Mesothelial cell of epicardium (in vitro differentiated cells): ENCODE measurements around the gene RIN3. TPM values are rescaled to one million over a fixed set of nuclear protein-coding genes. Genes with fewer than 3 reads are reported as not detected.

ENCODE experiments used
- DNase-seq, 2 experiments: peaks; one replicate each; pipeline ENCODE4 v3.0.0; 2021; ENCODE audit warnings: low spot score in 2 of 2; ENCODE audit not compliant: unreplicated experiment in 2 of 2
- H3K27ac Mint-ChIP-seq: 2 replicates; pipeline ENCODE4 v1.8.0; 2021; ENCODE audit warnings: mixed read lengths
- H3K27me3 Mint-ChIP-seq: 2 replicates; pipeline ENCODE4 v1.8.0; 2021; ENCODE audit warnings: low read depth, mixed read lengths
- H3K36me3 Mint-ChIP-seq: 2 replicates; pipeline ENCODE4 v1.8.0; 2021; ENCODE audit warnings: mixed read lengths
- H3K4me1 Mint-ChIP-seq: 2 replicates; pipeline ENCODE4 v1.8.0; 2021; ENCODE audit warnings: mixed read lengths
- H3K4me3 Mint-ChIP-seq: 2 replicates; pipeline ENCODE4 v1.8.0; 2021; ENCODE audit warnings: mild to moderate bottlenecking, moderate library complexity, mixed read lengths
- H3K9me3 Mint-ChIP-seq: 2 replicates; pipeline ENCODE4 v1.8.0; 2021; ENCODE audit warnings: mixed read lengths
- total RNA-seq: library from RNA; stranded (reverse); gene quantifications from 3 replicates; pipeline ENCODE4 v1.2.1, GENCODE V29; 2021
- TF ChIP-seq, protein P1 (sequence below): fragments of 200-600 bp; sonication (generic); IDR thresholded peaks from one replicate; pipeline ENCODE4 v1.5.0; 2021; ENCODE audit warnings: antibody characterized with exemption; ENCODE audit not compliant: unreplicated experiment

The RIN3 gene
- total RNA-seq, 1 donor from 2014 or later: 19.9 TPM

DNA sequence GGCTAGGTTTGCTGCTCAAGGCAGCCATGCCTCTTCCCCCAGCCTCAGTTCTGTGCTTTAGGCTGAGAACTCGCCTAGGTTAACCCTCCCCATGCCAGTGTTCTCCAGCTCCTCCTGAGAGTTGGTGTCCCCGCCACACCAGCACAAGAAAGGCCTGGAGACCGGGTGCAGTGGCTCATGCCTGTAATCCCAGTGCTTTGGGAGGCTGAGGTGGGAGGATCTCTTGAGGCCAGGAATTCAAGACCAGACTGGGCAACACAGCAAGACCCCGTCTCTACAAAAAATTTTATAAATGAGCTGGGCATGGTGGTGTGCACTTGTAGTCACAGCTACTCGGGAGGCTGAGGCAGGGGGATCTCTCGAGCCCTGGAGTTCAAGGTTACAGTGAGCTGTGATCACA lies 10.2 kb downstream of the RIN3 start:
- H3K4me1 Mint-ChIP-seq: no peaks in the 10 kb centered on the region
- no peak overlapping the region for H3K4me3 Mint-ChIP-seq
- peaks cover 4% of the 10 kb centered on the region for H3K9me3 Mint-ChIP-seq
- TF ChIP-seq, protein P1, sequence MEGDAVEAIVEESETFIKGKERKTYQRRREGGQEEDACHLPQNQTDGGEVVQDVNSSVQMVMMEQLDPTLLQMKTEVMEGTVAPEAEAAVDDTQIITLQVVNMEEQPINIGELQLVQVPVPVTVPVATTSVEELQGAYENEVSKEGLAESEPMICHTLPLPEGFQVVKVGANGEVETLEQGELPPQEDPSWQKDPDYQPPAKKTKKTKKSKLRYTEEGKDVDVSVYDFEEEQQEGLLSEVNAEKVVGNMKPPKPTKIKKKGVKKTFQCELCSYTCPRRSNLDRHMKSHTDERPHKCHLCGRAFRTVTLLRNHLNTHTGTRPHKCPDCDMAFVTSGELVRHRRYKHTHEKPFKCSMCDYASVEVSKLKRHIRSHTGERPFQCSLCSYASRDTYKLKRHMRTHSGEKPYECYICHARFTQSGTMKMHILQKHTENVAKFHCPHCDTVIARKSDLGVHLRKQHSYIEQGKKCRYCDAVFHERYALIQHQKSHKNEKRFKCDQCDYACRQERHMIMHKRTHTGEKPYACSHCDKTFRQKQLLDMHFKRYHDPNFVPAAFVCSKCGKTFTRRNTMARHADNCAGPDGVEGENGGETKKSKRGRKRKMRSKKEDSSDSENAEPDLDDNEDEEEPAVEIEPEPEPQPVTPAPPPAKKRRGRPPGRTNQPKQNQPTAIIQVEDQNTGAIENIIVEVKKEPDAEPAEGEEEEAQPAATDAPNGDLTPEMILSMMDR: no peak
- H3K27me3 Mint-ChIP-seq: no peaks in the 10 kb centered on the region
- no peaks in the 10 kb centered on the region for H3K36me3 Mint-ChIP-seq
- no peak overlapping the region for H3K27ac Mint-ChIP-seq
- DNase-seq: no peak

DNA sequence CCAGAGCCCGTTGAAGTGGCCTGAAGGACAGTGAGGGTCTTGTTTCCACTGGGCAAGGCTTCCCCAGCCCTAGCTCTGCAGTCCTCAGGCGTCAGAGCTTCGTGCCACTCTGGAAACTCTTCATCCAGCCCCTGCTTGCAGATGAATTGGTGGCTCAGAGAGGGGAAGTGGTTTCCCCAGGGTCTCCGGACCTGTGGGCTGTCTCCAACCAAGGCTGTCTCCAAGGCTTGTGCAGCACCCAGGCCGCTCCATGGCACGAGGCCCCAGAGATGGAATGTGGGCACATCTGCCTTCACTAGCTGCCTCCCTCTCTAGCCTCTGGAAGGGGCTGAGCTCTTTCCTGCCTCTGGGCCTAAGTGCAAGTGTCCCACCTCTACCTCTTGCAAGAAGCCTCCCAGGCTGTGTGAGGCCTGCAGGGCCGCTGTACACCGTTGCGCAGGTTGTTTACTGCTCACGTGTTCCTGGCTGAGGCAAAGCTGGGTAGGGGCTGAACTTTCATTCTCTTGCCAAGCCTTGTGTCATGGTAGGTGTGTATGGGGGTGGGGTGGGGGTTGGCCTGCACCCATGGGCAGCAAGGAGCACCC lies 11.1 kb downstream of the RIN3 start:
- TF ChIP-seq, protein P1: no peak
- H3K4me1 Mint-ChIP-seq: no peaks in the 10 kb centered on the region
- no peaks in the 10 kb centered on the region for H3K36me3 Mint-ChIP-seq
- no peak for DNase-seq
- no peak overlapping the region for H3K4me3 Mint-ChIP-seq
- no peaks in the 10 kb centered on the region for H3K27me3 Mint-ChIP-seq
- H3K9me3 Mint-ChIP-seq: peaks cover 4% of the 10 kb centered on the region
- H3K27ac Mint-ChIP-seq: no peak overlapping the region

DNA sequence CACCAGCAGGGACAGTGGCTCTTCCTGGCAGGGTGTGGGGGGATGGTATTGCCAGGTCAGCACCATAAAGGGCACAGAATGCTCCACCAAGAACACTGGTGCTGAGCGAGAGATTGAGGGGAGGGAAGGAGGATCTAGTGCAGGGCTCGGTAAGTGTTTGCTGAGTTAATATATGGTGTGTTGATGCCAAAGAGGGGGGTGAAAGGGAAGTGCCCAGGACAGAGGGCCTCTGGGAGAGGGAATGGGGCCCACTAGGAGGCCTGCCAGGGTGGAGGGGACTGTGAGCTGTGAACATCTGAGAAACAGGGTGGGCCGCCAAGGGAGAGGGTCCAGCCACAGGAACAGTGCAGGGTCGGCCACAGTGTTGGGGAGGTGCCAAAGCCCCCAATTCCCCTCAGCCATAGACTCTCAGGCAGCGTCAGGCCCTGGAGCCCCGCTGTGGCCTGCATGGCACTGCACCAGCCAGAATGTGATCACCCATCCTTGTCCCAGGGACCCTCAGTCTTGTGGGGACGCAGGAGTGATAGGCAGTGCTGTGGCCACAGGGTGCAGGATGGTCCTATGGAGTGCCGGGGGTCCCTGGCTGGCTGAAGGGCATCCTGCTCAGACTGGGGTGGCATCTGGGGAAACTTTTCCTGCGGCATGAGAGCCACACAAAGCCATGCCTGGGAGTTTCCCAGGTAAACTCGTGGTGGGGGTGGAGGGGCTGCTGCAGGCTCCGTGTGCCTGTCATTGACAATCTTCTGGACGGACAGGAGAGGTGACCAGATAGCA lies 11.9 kb downstream of the RIN3 start:
- no peaks in the 10 kb centered on the region for H3K27me3 Mint-ChIP-seq
- no peaks in the 10 kb centered on the region for H3K36me3 Mint-ChIP-seq
- TF ChIP-seq, protein P1: no peak
- no peak for DNase-seq
- no peaks in the 10 kb centered on the region for H3K4me1 Mint-ChIP-seq
- H3K4me3 Mint-ChIP-seq: no peak overlapping the region
- H3K27ac Mint-ChIP-seq: no peak overlapping the region
- H3K9me3 Mint-ChIP-seq: peaks cover 4% of the 10 kb centered on the region

DNA sequence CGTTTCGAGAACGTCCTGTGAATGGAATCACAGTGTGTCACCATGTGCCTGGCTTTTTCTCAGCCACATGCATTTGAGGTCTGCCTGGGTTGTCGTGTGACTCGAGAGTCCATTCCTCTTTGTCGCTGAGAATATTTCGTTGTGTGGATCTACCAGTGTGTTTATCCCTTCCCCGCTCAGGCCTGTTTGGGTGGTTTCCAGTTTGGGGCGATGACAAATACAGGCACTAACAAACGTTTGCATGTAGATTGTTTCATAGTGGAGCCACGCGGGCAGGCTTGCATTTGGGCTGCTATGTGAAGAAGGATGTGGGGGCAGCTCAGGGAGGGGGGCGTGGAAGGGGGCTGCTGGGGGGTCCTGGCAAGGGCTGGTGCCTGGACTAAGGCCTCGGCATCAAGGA lies 14.1 kb downstream of the RIN3 start:
- H3K27ac Mint-ChIP-seq: no peak overlapping the region
- DNase-seq: no peak
- no peaks in the 10 kb centered on the region for H3K4me1 Mint-ChIP-seq

DNA sequence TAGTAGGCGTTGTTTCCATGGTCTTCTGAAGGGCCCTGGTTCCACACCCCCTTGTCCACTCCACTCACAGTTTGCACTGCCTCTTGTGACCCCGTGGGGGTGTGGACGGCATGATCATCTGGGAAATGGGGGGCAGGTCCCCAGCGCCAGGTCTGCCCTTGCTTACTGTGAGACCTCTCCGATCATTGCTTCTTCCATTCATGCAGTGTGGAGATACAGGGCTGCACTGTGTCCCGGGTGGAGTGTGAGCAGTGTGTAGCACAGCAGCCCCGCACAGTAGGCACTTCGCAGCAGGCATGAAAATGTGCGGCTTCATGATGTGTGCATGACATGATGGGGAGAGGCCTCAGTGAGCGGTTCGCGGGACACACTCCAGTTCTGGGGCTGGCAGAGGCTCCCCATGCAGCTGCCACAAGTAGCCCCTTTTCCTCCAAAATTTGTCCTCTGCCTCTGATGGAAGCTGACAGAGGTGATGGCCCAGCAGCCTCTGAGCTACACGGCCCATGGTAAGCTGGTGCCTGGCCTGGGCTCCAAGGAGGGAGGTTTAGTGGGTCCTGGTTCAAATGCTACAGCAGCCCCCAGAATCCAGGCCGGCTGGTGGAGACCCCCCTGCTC lies 15.0 kb downstream of the RIN3 start:
- TF ChIP-seq, protein P1: no peak
- Mint-ChIP-seq H3K4me3 (no peak overlapping the region), H3K9me3 (no peaks in the 10 kb centered on the region), H3K36me3 (no peaks in the 10 kb centered on the region), H3K27ac (no peak overlapping the region), H3K27me3 (no peaks in the 10 kb centered on the region), H3K4me1 (no peaks in the 10 kb centered on the region)
- DNase-seq: no peak

More for the DNA sequence above, 14.1 kb downstream of the RIN3 start:
- Mint-ChIP-seq H3K36me3 (no peaks in the 10 kb centered on the region), H3K9me3 (no peaks in the 10 kb centered on the region), H3K4me3 (no peak overlapping the region), H3K27me3 (no peaks in the 10 kb centered on the region)
- TF ChIP-seq, protein P1: no peak
